ENCODE results near the gene UBE2J2. TPM values are rescaled to one million over a fixed set of nuclear protein-coding genes. Genes with fewer than 3 reads are reported as not detected.

The UBE2J2 gene
- total and polyA plus RNA-seq, 5 donors from 2014 or later = 56.4 to 97.5 (median 77.2) TPM

GRCh38 chr1:1312450-1313314 is 39.0 kb upstream of the UBE2J2 start:
- no peak overlapping the region for H3K27ac Mint-ChIP-seq
- DNase-seq = no peak
- no peaks in the 10 kb centered on the region for H3K27me3 ChIP-seq (ENCODE audit: control insufficient read depth, insufficient read depth, low read length)
- H3K4me1 ChIP-seq (ENCODE audit: control insufficient read depth, insufficient read depth, low read length, poor library complexity, severe bottlenecking) = peaks cover 16% of the 10 kb centered on the region
- no peaks in the 10 kb centered on the region for H3K27me3 Mint-ChIP-seq
- no peak overlapping the region for H3K4me3 ChIP-seq (ENCODE audit: low read depth, low read length)
- H3K4me3 Mint-ChIP-seq = peak overlapping the region in 1 of 4 donors; percentile 76
- H3K36me3 Mint-ChIP-seq = no peaks in the 10 kb centered on the region
- ATAC-seq (ENCODE audit: low read depth in 2 of 2) = no peak
- H3K9me3 Mint-ChIP-seq = no peaks in the 10 kb centered on the region
- H3K36me3 ChIP-seq (ENCODE audit: control insufficient read depth, insufficient read depth, low read length) = peaks cover 32% of the 10 kb centered on the region
- no peak overlapping the region for H3K27ac ChIP-seq (ENCODE audit: insufficient read depth, low read length, poor library complexity, severe bottlenecking)
- H3K9me3 ChIP-seq (ENCODE audit: control insufficient read depth in 2 of 2, low read length in 2 of 2) = no peaks in the 10 kb centered on the region
- peaks cover 0 to 2% (median 0%) of the 10 kb centered on the region in 4 donors for H3K4me1 Mint-ChIP-seq

DNA sequence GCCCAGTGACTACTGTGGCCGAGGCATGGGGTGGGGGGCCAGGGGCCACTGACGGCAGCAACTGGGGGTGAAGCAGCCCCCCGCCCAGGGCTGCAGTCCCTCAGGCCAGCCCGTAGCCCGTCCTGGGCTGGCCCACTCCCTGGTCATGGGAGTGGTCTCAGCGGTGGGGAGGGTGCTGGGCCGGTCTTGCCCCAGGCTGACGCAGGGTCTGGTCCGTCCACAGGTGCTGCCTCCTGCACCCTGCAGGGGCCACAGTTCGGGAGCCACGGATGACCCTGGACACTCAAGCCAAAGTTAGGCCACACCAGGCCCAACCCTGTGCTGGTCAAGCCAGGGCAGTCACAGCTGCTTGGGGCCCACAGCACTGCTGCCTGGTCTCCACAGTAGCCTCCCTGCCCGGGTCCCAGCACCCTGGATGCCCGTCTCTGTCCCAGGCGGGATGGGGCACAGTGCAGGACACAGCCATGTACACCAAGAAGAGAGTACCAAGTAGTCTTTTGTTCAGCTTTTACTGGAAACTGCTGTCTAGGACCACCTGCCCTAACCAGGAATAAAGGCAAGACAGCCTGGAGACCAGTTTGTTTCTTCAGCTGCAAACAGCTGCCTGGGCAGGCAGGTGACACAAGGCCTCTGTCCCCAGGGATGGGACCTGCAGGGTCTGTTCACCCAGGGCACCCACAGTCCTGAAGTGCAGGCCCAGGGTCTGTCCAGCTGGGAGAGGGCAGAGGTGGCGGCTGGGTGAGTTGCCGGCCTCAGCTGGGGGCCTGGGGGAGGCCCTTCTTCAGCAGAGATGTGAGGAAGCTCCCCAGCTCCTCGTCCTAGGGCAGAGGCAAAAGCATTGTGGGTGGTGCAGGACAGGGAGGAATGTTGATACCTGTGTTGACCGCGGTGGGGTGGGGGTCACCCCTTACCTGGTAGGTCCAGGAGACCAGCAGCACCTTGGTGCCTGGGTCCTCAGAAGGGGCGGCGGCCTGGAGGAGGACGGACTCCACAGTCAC is 37.8 kb upstream of the UBE2J2 start:
- Histone ChIP-seq H3K36me3 (ENCODE audit: control insufficient read depth, insufficient read depth, low read length) (peaks cover 27% of the 10 kb centered on the region), H3K27ac (ENCODE audit: insufficient read depth, low read length, poor library complexity, severe bottlenecking) (no peak overlapping the region), H3K4me1 (ENCODE audit: control insufficient read depth, insufficient read depth, low read length, poor library complexity, severe bottlenecking) (peaks cover 26% of the 10 kb centered on the region), H3K27me3 (ENCODE audit: control insufficient read depth, insufficient read depth, low read length) (no peaks in the 10 kb centered on the region), H3K9me3 (ENCODE audit: control insufficient read depth in 2 of 2, low read length in 2 of 2) (no peaks in the 10 kb centered on the region), H3K4me3 (ENCODE audit: low read depth, low read length) (no peak overlapping the region)
- Mint-ChIP-seq H3K36me3 (no peaks in the 10 kb centered on the region), H3K27me3 (no peaks in the 10 kb centered on the region), H3K4me1 (peaks cover 0 to 10% (median 4%) of the 10 kb centered on the region in 4 donors), H3K9me3 (peaks cover 0 to 3% (median 0%) of the 10 kb centered on the region in 7 donors), H3K4me3 (peak overlapping the region in 2 of 4 donors; percentile 44 to 59), H3K27ac (peak overlapping the region in 1 of 3 donors; percentile 60)
- ATAC-seq (ENCODE audit: low read depth in 2 of 2) (no peak), DNase-seq (no peak)

- Mint-ChIP-seq H3K36me3 (no peaks in the 10 kb centered on the region), H3K4me1 (peaks cover 0 to 18% (median 8%) of the 10 kb centered on the region in 4 donors), H3K27me3 (no peaks in the 10 kb centered on the region), H3K27ac (peak overlapping the region in 1 of 3 donors; percentile 60), H3K4me3 (peak overlapping the region; percentile 52 to 90 (median 58)), H3K9me3 (peaks cover 0 to 3% (median 0%) of the 10 kb centered on the region in 7 donors)
- Histone ChIP-seq H3K4me1 (ENCODE audit: control insufficient read depth, insufficient read depth, low read length, poor library complexity, severe bottlenecking) (peaks cover 34% of the 10 kb centered on the region), H3K27me3 (ENCODE audit: control insufficient read depth, insufficient read depth, low read length) (no peaks in the 10 kb centered on the region), H3K36me3 (ENCODE audit: control insufficient read depth, insufficient read depth, low read length) (peaks cover 23% of the 10 kb centered on the region), H3K4me3 (ENCODE audit: low read depth, low read length) (no peak overlapping the region), H3K27ac (ENCODE audit: insufficient read depth, low read length, poor library complexity, severe bottlenecking) (no peak overlapping the region), H3K9me3 (ENCODE audit: control insufficient read depth in 2 of 2, low read length in 2 of 2) (no peaks in the 10 kb centered on the region)
- ATAC-seq (ENCODE audit: low read depth in 2 of 2) (no peak), DNase-seq (no peak)
These were observed 36.9 kb upstream of the UBE2J2 start for GRCh38 chr1:1310476-1311053.

DNA sequence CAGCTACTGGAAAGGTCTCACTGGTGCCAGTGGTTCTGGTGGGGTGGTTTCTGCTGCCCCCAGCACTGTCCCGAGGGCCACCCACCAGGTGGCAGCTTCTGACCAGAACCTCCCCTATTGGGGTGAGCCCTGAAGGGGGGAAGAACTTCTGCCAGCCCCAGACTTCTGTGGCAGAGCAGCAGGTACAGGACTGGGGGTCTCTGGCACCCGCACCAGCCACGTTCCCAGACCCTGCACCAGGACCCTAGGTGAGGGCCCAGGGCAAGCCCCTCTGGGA is 36.4 kb upstream of the UBE2J2 start:
- H3K4me1 Mint-ChIP-seq = peaks cover 0 to 23% (median 8%) of the 10 kb centered on the region in 4 donors
- Histone ChIP-seq H3K36me3 (ENCODE audit: control insufficient read depth, insufficient read depth, low read length) (peaks cover 22% of the 10 kb centered on the region), H3K9me3 (ENCODE audit: control insufficient read depth in 2 of 2, low read length in 2 of 2) (no peaks in the 10 kb centered on the region), H3K4me1 (ENCODE audit: control insufficient read depth, insufficient read depth, low read length, poor library complexity, severe bottlenecking) (peaks cover 40% of the 10 kb centered on the region), H3K27me3 (ENCODE audit: control insufficient read depth, insufficient read depth, low read length) (no peaks in the 10 kb centered on the region), H3K4me3 (ENCODE audit: low read depth, low read length) (no peak overlapping the region), H3K27ac (ENCODE audit: insufficient read depth, low read length, poor library complexity, severe bottlenecking) (no peak overlapping the region)
- ATAC-seq (ENCODE audit: low read depth in 2 of 2) (no peak), DNase-seq (no peak)
- peak overlapping the region; percentile 31 to 63 (median 54) for H3K4me3 Mint-ChIP-seq
- H3K27ac Mint-ChIP-seq = peak overlapping the region in 1 of 3 donors; percentile 60
- no peaks in the 10 kb centered on the region for H3K27me3 Mint-ChIP-seq
- H3K36me3 Mint-ChIP-seq = no peaks in the 10 kb centered on the region
- H3K9me3 Mint-ChIP-seq = peaks cover 0 to 3% (median 0%) of the 10 kb centered on the region in 7 donors

- peaks cover 0 to 3% (median 0%) of the 10 kb centered on the region in 7 donors for H3K9me3 Mint-ChIP-seq
- Histone ChIP-seq H3K27me3 (ENCODE audit: control insufficient read depth, insufficient read depth, low read length) (no peaks in the 10 kb centered on the region), H3K4me1 (ENCODE audit: control insufficient read depth, insufficient read depth, low read length, poor library complexity, severe bottlenecking) (peaks cover 45% of the 10 kb centered on the region), H3K9me3 (ENCODE audit: control insufficient read depth in 2 of 2, low read length in 2 of 2) (no peaks in the 10 kb centered on the region), H3K4me3 (ENCODE audit: low read depth, low read length) (no peak overlapping the region), H3K27ac (ENCODE audit: insufficient read depth, low read length, poor library complexity, severe bottlenecking) (peak overlapping the region; percentile 89), H3K36me3 (ENCODE audit: control insufficient read depth, insufficient read depth, low read length) (peaks cover 19% of the 10 kb centered on the region)
- H3K36me3 Mint-ChIP-seq = no peaks in the 10 kb centered on the region
- peak overlapping the region; percentile 54 to 91 (median 70) for H3K4me3 Mint-ChIP-seq
- H3K27me3 Mint-ChIP-seq = no peaks in the 10 kb centered on the region
- peaks cover 0 to 24% (median 8%) of the 10 kb centered on the region in 4 donors for H3K4me1 Mint-ChIP-seq
- ATAC-seq (ENCODE audit: low read depth in 2 of 2) = no peak
- H3K27ac Mint-ChIP-seq = no peak overlapping the region
- DNase-seq = no peak
These were observed 35.8 kb upstream of the UBE2J2 start for GRCh38 chr1:1309251-1310108.

GRCh38 chr1:1308756-1309250 is 35.1 kb upstream of the UBE2J2 start:
- peaks cover 0 to 3% (median 0%) of the 10 kb centered on the region in 7 donors for H3K9me3 Mint-ChIP-seq
- peaks cover 46% of the 10 kb centered on the region for H3K4me1 ChIP-seq (ENCODE audit: control insufficient read depth, insufficient read depth, low read length, poor library complexity, severe bottlenecking)
- ATAC-seq (ENCODE audit: low read depth in 2 of 2) (no peak), DNase-seq (peak in 1 of 3 donors; percentile 15)
- H3K4me3 Mint-ChIP-seq = peak overlapping the region; percentile 86 to 94 (median 91)
- no peak overlapping the region for H3K4me3 ChIP-seq (ENCODE audit: low read depth, low read length)
- H3K4me1 Mint-ChIP-seq = peaks cover 0 to 26% (median 8%) of the 10 kb centered on the region in 4 donors
- no peaks in the 10 kb centered on the region for H3K9me3 ChIP-seq (ENCODE audit: control insufficient read depth in 2 of 2, low read length in 2 of 2)
- H3K36me3 Mint-ChIP-seq = no peaks in the 10 kb centered on the region
- H3K27me3 ChIP-seq (ENCODE audit: control insufficient read depth, insufficient read depth, low read length) = no peaks in the 10 kb centered on the region
- H3K27me3 Mint-ChIP-seq = no peaks in the 10 kb centered on the region
- H3K27ac Mint-ChIP-seq = peak overlapping the region; percentile 5 to 92 (median 73)
- peaks cover 16% of the 10 kb centered on the region for H3K36me3 ChIP-seq (ENCODE audit: control insufficient read depth, insufficient read depth, low read length)
- H3K27ac ChIP-seq (ENCODE audit: insufficient read depth, low read length, poor library complexity, severe bottlenecking) = peak overlapping the region; percentile 89

Measured in CD4-positive, CD25-positive, alpha-beta regulatory T cell (primary cell).